Neuronal stem cell (in vitro differentiated cells): Measurements from ENCODE around the gene TRAF4.

ENCODE experiments used
- DNase-seq: peaks from one replicate; pipeline ENCODE4 v3.0.0-alpha.2; 2013; ENCODE audit warnings: low spot score
- H2AFZ ChIP-seq: one replicate; pipeline ENCODE4 v1.6.1; 2013; ENCODE audit warnings: mild to moderate bottlenecking, low read length, inconsistent platforms
- H2AK5ac ChIP-seq: 2 replicates; pipeline ENCODE4 v1.6.1; 2013; ENCODE audit warnings: low read depth, mild to moderate bottlenecking, inconsistent platforms, low read length, moderate library complexity, mixed read lengths
- H2BK120ac ChIP-seq: 2 replicates; pipeline ENCODE4 v1.6.1; 2013; ENCODE audit warnings: low read depth, mild to moderate bottlenecking, inconsistent platforms, low read length, moderate library complexity, mixed read lengths
- H2BK12ac ChIP-seq: one replicate; pipeline ENCODE4 v1.6.1; 2013; ENCODE audit warnings: low read length, inconsistent platforms
- H2BK15ac ChIP-seq: 2 replicates; pipeline ENCODE4 v1.6.1; 2013; ENCODE audit warnings: mild to moderate bottlenecking, low read length, inconsistent platforms, mixed read lengths
- H2BK5ac ChIP-seq: one replicate; pipeline ENCODE4 v1.6.1; 2013; ENCODE audit warnings: inconsistent platforms, mild to moderate bottlenecking, low read length, moderate library complexity
- H3K14ac ChIP-seq: one replicate; pipeline ENCODE4 v1.6.1; 2013; ENCODE audit warnings: low read length, inconsistent platforms
- H3K18ac ChIP-seq: 2 replicates; pipeline ENCODE4 v1.6.1; 2013; ENCODE audit warnings: low read length, inconsistent platforms
- H3K23ac ChIP-seq: 2 replicates; pipeline ENCODE4 v1.6.1; 2013; ENCODE audit warnings: low read depth, mild to moderate bottlenecking, mixed read lengths, low read length, inconsistent platforms; ENCODE audit not compliant: poor library complexity
- H3K27ac ChIP-seq: replicated peaks from 3 replicates; pipeline ENCODE4 v1.5.1; 2013; ENCODE audit warnings: low read length, inconsistent platforms
- H3K27me3 ChIP-seq, 3 experiments: 2 replicates each; pipeline ENCODE4 v1.6.1; 2013; ENCODE audit warnings: low read length in 3 of 3, mild to moderate bottlenecking in 2 of 3, inconsistent platforms in 1 of 3, low read depth in 1 of 3, mixed read lengths in 1 of 3, moderate library complexity in 1 of 3; ENCODE audit not compliant: control insufficient read depth in 3 of 3, insufficient read depth in 3 of 3
- H3K36me3 ChIP-seq, 2 donors: replicated peaks in 1 of 2; 2 replicates each; pipeline ENCODE4 v1.6.1; 2013; ENCODE audit warnings: low read length in 2 of 2; ENCODE audit not compliant: control insufficient read depth in 2 of 2, insufficient read depth in 2 of 2
- H3K4ac ChIP-seq: 2 replicates; pipeline ENCODE4 v1.6.1; 2013; ENCODE audit warnings: inconsistent platforms, mild to moderate bottlenecking, low read length, moderate library complexity
- H3K4me1 ChIP-seq, 2 donors: 1 replicate in 1 of 2; 2 replicates in 1 of 2; pipeline ENCODE4 v1.6.1; 2013; ENCODE audit warnings: low read length in 2 of 2, low read depth in 1 of 2; ENCODE audit not compliant: control insufficient read depth in 2 of 2, insufficient read depth in 1 of 2
- H3K4me2 ChIP-seq: one replicate; pipeline ENCODE4 v1.6.1; 2013; ENCODE audit warnings: mild to moderate bottlenecking, low read length, inconsistent platforms; ENCODE audit not compliant: insufficient read depth, poor library complexity, severe bottlenecking
- H3K4me3 ChIP-seq, 2 donors: 2 replicates each; pipeline ENCODE4 v1.5.1; 2013; ENCODE audit warnings: low read length in 2 of 2, mild to moderate bottlenecking in 2 of 2, inconsistent platforms in 1 of 2, moderate library complexity in 1 of 2
- H3K79me1 ChIP-seq: one replicate; pipeline ENCODE4 v1.6.1; 2013; ENCODE audit warnings: low read depth, mild to moderate bottlenecking, inconsistent platforms, low read length, moderate library complexity
- H3K9ac ChIP-seq: one replicate; pipeline ENCODE4 v1.6.1; 2013; ENCODE audit warnings: mild to moderate bottlenecking, low read depth, low read length, inconsistent platforms; ENCODE audit not compliant: poor library complexity
- H3K9me3 ChIP-seq, 2 donors: replicated peaks in 1 of 2; 2 replicates each; pipeline versions ENCODE3 to v1.6.1; 2013; ENCODE audit warnings: low read length in 2 of 2, mild to moderate bottlenecking in 2 of 2, inconsistent platforms in 1 of 2, low read depth in 1 of 2, mixed read lengths in 1 of 2, moderate library complexity in 1 of 2; ENCODE audit not compliant: control insufficient read depth in 2 of 2, insufficient read depth in 1 of 2
- H4K8ac ChIP-seq: one replicate; pipeline ENCODE4 v1.6.1; 2013; ENCODE audit warnings: low read depth, mild to moderate bottlenecking, inconsistent platforms, low read length, moderate library complexity
- H4K91ac ChIP-seq: one replicate; pipeline ENCODE4 v1.6.1; 2013; ENCODE audit warnings: low read length, low read depth, mild to moderate bottlenecking, inconsistent platforms; ENCODE audit not compliant: poor library complexity
- WGBS, 2 donors: extraction: QIAGEN DNeasy Blood & Tissue Kit; methylation state at CpG; one replicate each; pipeline ENCODE4 v1.1.7; 2013; ENCODE audit warnings: missing lambda C conversion rate in 2 of 2, mixed read lengths in 1 of 2; ENCODE audit not compliant: insufficient read length in 2 of 2, insufficient replicate concordance in 1 of 2; ENCODE audit errors: extremely low coverage in 2 of 2; 5-methylcytosine and 5-hydroxymethylcytosine counted together

TRAF4 gene

GRCh38 chr17:28755486-28755885, 11.7 kb downstream of the TRAF4 start:
- no peaks in the 10 kb centered on the region for H3K79me1 ChIP-seq
- no peak overlapping the region for H2BK15ac ChIP-seq
- peaks cover under 1 to 3% of the 10 kb centered on the region in 2 donors for H3K4me1 ChIP-seq
- no peak overlapping the region for H3K9ac ChIP-seq
- H2BK120ac ChIP-seq: no peak overlapping the region
- H3K4me2 ChIP-seq: no peak overlapping the region
- no peak overlapping the region for H2AK5ac ChIP-seq
- no peak overlapping the region for H3K4me3 ChIP-seq
- no peak for DNase-seq
- H2BK12ac ChIP-seq: no peak overlapping the region
- H3K18ac ChIP-seq: no peak overlapping the region
- H3K9me3 ChIP-seq: peaks cover 0 to 2% of the 10 kb centered on the region in 2 donors
- H3K14ac ChIP-seq: no peak overlapping the region
- H2AFZ ChIP-seq: no peak overlapping the region
- H3K4ac ChIP-seq: no peak overlapping the region
- no peak overlapping the region for H4K91ac ChIP-seq
- peaks cover 29 to 81% of the 10 kb centered on the region in 2 donors for H3K36me3 ChIP-seq
- no CpG with 5 or more reads among the region's 7 CpGs for WGBS, 2 donors
- H3K27me3 ChIP-seq: no peaks in the 10 kb centered on the region
- H4K8ac ChIP-seq: no peak overlapping the region
- no peak overlapping the region for H3K23ac ChIP-seq
- H3K27ac ChIP-seq: no peak overlapping the region
- no peak overlapping the region for H2BK5ac ChIP-seq

DNA sequence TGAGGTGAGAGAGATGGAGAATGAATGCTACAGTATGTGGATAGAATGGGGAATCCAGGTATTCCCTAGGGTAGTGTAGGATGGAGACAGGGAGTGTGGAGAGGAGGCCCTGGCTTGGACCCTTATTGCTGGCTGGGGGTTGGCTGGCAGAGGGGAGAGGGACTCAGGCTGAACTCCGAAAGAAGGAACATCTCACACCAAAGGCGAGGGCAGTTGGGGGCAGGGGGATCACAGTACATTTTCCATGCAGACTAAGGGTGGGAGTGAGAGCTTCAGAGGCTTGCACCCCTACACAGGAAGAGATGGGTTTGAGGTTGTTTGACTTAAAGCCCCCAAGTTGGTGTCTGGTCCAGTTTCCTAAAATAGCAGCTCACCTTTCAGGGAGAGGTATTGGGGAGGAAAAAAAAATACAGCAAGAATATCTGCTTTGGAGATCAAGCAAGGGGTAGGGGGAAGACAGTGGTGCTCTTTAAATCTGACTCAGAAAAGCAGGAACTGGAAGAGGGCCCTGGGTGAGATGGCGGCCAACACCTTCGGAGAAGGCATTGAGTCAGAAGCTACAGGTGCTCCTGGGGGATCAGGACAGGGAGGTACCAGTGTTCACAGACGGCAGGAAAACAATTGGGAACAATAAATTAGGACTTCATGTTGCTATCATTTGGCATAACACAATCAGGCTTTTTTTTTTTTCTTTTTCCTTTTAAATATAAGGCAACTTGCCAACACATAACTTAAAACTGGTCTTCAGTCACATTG, 12.4 kb downstream of the TRAF4 start:
- no peak overlapping the region for H3K9ac ChIP-seq
- H3K4me3 ChIP-seq: no peak overlapping the region
- no peak overlapping the region for H3K18ac ChIP-seq
- H3K36me3 ChIP-seq: peaks cover 24 to 74% of the 10 kb centered on the region in 2 donors
- H3K9me3 ChIP-seq: peaks cover 0 to 2% of the 10 kb centered on the region in 2 donors
- no CpG with 5 or more reads among the region's 5 CpGs for WGBS, 2 donors
- no peaks in the 10 kb centered on the region for H3K27me3 ChIP-seq
- H3K4me2 ChIP-seq: no peak overlapping the region
- H2BK12ac ChIP-seq: no peak overlapping the region
- no peak overlapping the region for H3K23ac ChIP-seq
- no peak overlapping the region for H3K4ac ChIP-seq
- no peak overlapping the region for H2BK15ac ChIP-seq
- no peak overlapping the region for H4K91ac ChIP-seq
- H4K8ac ChIP-seq: no peak overlapping the region
- no peak overlapping the region for H2AK5ac ChIP-seq
- no peak overlapping the region for H3K14ac ChIP-seq
- H2BK120ac ChIP-seq: no peak overlapping the region
- no peak overlapping the region for H3K27ac ChIP-seq
- no peaks in the 10 kb centered on the region for H3K79me1 ChIP-seq
- DNase-seq: no peak
- H2AFZ ChIP-seq: no peak overlapping the region
- peaks cover 7% of the 10 kb centered on the region in 2 donors for H3K4me1 ChIP-seq
- H2BK5ac ChIP-seq: no peak overlapping the region

GRCh38 chr17:28758411-28759121, 14.8 kb downstream of the TRAF4 start:
- peaks cover 11 to 15% of the 10 kb centered on the region in 2 donors for H3K4me1 ChIP-seq
- WGBS, 2 donors: no CpG with 5 or more reads among the region's 32 CpGs
- no peak overlapping the region for H2AFZ ChIP-seq
- no peaks in the 10 kb centered on the region for H3K79me1 ChIP-seq
- H3K4me2 ChIP-seq: no peak overlapping the region
- H3K27me3 ChIP-seq: no peaks in the 10 kb centered on the region
- H3K18ac ChIP-seq: no peak overlapping the region
- H2BK15ac ChIP-seq: no peak overlapping the region
- H2AK5ac ChIP-seq: no peak overlapping the region
- H3K36me3 ChIP-seq: peaks cover 17 to 69% of the 10 kb centered on the region in 2 donors
- peak overlapping the region; percentile 44 for H2BK5ac ChIP-seq
- H3K4me3 ChIP-seq: no peak overlapping the region
- H3K27ac ChIP-seq: no peak overlapping the region
- H3K9me3 ChIP-seq: no peaks in the 10 kb centered on the region
- peak overlapping the region; percentile 74 for H3K9ac ChIP-seq
- peak overlapping the region; percentile 23 for H2BK12ac ChIP-seq
- no peak overlapping the region for H3K4ac ChIP-seq
- no peak overlapping the region for H3K14ac ChIP-seq
- H4K8ac ChIP-seq: peak overlapping the region; percentile 74
- H4K91ac ChIP-seq: no peak overlapping the region
- peak overlapping the region; percentile 46 for H3K23ac ChIP-seq
- DNase-seq: no peak
- H2BK120ac ChIP-seq: no peak overlapping the region

DNA sequence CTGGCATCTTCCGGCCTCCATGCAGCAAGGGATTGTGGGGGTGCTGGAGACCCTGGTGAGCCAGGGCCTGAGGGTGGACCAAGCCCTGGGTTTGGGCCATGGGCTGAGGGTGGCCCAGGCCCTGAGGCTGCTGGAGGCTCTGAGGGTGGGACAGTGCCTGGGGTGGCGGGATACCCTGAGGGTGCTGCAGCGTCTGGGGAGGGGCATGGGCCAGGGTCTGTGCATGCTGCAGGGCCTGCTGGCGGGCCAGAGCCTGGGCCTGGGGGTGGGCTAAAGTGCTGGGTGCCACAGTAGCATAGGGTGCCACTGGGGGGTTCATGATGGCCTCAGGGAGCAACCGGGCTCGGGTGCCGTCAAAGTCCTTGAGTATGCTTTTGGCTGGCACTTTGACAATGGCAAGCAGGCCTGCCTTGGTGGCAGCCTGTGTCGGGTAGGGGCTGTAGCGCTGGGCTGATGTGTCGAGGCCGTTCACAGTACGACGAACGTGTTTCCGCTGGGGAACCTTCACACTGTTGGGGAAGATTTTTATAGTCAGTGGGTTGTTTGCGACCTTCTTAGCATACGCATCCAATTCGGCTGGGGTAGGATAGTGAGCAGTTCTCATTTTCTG, 15.6 kb downstream of the TRAF4 start:
- no peak overlapping the region for H2AFZ ChIP-seq
- H3K9me3 ChIP-seq: no peaks in the 10 kb centered on the region
- H3K4me2 ChIP-seq: no peak overlapping the region
- no peak overlapping the region for H4K91ac ChIP-seq
- H3K36me3 ChIP-seq: peaks cover 17 to 68% of the 10 kb centered on the region in 2 donors
- peaks cover 11 to 15% of the 10 kb centered on the region in 2 donors for H3K4me1 ChIP-seq
- no peak overlapping the region for H2AK5ac ChIP-seq
- H3K79me1 ChIP-seq: no peaks in the 10 kb centered on the region
- no peak overlapping the region for H3K14ac ChIP-seq
- no CpG with 5 or more reads among the region's 18 CpGs for WGBS, 2 donors
- peak overlapping the region; percentile 23 for H2BK12ac ChIP-seq
- H3K9ac ChIP-seq: peak overlapping the region; percentile 75
- no peak overlapping the region for H3K18ac ChIP-seq
- H3K4ac ChIP-seq: no peak overlapping the region
- H3K27ac ChIP-seq: no peak overlapping the region
- H4K8ac ChIP-seq: peak overlapping the region; percentile 74
- no peak overlapping the region for H2BK15ac ChIP-seq
- H2BK120ac ChIP-seq: no peak overlapping the region
- H3K23ac ChIP-seq: no peak overlapping the region
- H3K4me3 ChIP-seq: no peak overlapping the region
- no peak for DNase-seq
- H2BK5ac ChIP-seq: peak overlapping the region; percentile 44
- H3K27me3 ChIP-seq: no peaks in the 10 kb centered on the region
